DMS153 (cell line): ENCODE measurements around the gene TMEM63B.
"Not testable (repeated sequence)": the region's sequence is repeated elsewhere in the genome, so short reads cannot be mapped to it uniquely, and the experiment has no call there.

Experiments
- DNase-seq: peaks from one replicate; lab custom pipeline; 2025; lab: John Stamatoyannopoulos, UW

The TMEM63B gene

DNA sequence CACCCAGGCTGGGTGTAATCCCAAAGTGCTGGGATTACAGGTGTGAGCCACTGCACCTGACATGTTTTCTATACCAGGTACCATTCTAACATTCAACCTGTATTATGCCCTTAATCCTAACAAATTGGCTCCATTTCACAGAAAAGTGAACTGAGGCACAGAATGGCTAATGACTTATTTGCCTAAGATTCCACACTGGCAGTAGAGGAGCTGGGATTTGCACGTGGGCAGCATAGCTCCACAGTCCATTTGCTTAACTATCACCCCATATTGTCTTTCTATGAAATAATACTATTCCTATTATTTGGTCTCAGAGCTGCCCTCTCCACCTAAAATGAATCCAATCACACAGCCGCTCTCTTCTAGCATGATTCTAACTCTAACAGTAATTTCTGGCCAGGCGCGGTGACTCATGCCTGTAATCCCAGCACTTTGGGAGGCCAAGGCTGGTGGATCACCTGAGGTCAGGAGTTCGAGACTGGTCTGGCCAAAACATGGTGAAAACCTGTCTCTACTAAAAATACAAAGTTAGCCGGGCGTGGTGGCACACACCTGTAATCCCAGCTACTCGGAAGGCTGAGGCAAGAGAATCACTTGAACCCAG is 66.1 kb downstream of the TMEM63B start:
- DNase-seq = no peak

DNA sequence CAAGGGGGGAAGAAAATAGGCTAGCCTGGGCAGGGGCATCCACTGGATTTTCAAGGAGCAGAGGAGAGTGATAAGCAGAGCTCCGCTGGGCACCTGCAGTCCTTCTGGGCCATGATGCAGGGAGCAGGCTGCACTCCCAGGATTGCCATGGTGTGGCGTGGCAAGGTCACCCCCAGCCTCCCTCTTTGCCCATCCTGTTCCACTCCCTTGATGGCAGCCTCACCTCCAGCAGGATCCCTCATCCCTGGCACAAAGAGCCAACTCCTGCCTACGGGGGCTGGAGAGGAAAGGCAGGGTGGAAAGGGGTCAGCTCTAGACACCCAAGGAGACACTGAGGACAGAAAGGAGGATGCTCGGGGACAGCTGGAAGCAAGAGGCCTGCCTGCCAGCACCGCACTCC is 67.0 kb downstream of the TMEM63B start:
- DNase-seq = no peak

DNA sequence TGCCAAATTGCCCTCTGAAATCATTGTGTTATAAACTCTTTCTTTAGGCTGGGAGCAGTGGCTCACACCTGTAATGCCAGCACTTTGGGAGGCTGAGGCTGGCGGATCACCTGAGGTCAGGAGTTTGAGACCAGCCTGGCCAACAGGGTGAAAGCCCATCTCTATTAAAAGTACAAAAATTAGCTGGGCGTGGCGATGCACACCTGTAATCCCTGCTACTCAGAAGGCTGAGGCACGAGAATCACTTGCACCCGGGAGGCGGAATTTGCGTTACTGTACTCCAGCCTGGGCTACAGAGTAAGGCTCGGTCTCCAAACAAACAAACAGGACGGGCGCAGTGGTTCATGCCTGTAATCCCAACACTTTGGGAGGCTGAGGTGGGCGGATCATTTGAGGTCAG is 69.0 kb downstream of the TMEM63B start:
- DNase-seq = not testable (repeated sequence)

DNA sequence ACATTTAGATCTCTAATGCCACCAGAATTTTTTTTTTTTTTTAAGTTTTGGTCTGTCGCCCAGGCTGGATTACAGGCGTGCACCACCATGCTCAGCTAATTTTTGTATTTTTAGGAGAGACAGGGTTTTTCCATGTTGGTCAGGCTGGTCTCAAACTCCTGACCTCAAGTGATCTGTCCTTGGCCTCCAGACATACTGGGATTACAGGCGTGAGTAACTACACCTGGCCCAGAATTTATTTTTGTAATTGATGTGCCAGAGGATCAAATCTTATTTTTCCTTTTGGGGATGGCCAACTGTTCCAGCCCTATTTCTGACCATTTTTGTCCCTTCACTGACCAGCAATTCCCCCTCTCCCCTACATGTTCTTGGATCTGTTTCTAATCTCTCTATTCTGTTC is 71.3 kb downstream of the TMEM63B start:
- no peak for DNase-seq

DNA sequence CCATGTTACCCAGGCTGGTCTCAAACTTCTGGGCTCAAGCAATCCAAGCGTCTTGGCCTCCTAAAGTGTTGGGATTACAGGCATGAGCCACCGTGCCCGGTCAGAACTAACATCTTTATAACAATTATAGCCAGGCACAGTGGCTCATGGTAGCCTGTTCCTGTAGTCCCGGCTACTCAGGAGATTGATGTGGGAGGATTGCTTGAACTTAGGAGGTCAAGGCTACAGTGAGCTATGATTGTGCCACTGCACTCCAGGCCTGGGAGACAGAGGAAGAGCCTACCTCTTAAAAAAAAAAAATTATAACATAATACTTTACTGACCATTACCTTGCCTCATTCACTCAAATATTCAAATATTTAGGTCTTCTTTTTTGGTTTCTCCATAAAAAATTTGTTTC is 72.5 kb downstream of the TMEM63B start:
- no peak for DNase-seq

DNA sequence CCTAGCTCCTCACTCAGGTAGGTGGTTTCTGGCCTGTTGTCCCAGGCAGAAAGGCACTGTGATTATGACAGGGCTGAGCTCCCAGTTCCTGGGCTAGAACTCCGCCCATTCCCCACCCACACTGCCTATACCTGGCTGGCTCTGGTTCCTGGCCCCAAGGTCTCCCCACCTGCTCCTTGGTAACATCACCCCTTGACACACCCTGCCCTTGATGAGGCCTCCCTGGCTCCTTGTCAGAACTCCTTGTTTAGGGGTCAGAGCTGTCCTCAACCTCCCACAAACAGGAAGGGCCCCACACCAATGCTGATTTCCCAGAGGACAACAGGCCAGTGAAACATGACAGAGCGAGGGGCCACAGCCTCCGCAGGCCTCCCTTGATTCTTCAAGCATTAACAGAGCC is 73.8 kb downstream of the TMEM63B start:
- DNase-seq = no peak

DNA sequence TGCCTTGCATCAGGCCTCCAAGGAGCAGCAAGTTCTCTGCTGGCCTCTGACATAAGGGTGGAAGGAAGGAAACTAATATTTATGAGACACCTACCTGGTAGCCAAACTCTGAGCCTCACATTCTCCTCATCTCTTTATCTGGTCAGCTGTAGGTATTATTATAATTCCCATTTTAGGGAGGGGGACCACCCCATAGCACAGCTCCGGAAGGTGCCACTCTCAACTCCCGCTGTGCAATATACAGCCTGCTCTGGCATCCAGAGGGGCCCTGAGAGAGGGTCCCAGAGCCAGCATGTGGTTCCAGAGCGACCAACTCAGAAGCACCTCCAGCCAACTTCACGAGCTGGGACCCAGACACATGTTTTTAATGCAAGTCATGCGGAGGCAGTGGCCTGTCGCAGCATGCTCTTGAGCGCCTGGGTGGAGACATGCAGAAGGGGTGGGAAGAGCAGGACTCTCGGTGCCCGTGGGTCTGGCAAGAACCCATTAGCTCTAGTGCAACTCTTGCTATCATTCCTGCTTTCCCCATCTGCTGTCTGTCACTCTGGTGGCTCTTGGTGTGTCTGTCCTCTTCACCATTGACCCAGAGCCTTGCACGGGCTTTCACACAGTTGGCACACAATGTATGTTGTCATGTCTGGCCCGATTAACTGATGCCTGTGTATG is 74.4 kb downstream of the TMEM63B start:
- no peak for DNase-seq

DNA sequence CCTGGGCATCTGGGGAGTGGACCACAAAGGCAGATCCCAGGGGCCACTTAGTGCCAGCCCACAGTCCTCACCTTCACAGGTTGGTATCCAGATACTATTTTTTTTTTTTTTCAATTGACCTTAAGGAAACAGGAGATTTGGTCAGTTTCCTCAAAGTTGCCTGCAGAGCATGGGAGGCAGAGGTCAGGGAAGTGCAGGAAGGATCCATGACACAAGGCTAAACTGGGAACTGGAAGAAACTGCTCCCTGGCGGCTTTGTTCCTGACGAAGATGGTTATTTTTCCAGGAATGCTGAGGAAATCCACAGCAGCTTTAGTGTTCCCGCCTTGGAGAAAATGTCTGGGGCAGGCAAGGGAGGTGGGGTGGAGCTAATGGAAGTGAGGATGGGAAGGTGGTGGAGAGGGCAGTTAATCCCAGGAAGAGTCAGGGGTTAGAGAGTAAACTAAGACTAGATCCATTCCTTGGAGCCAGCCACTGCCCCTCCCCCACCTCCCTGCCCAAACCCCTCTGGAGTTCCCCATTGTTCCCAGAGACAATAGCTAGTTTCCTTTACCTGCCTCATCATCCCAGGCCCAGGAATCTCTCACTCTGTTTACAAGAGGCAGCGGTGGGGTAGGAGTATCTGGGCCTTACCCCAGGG is 75.1 kb downstream of the TMEM63B start:
- no peak for DNase-seq

DNA sequence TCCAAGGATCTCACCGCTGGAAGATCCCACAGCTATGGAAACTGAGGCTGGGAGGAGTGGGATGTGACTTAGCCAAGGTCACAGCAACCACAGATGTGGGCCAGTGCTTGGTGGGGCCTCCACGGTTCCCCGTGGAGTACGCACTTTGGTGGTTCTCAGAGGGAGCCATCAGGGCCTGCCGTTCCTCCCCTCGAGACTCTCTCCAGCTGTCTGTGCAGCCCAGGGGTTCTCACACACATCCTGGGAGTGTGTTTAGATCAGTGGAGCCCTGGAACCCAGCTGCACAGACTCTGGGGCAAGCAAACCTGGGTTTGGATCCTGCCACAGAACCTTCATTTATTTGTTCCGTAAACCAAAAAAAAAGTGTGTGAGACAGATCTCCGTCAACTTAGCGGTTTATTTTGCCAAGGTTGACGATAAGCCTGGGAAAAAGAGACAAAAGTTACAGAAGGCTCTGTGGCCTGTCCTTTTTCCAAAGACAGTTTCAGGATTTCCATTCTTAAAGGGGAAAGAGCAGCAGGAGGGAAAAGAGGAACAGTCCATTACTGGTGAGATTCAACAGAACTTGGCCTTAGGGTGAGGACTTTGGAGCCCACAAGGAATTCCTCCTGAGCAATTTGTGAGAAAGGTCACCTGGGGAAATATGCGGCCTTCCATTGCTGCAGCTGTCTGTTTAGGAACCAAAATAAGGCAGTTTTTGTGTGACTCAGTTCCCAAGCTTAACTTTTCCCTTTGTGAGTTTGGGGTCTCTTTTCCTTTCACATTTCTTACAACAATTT is 75.8 kb downstream of the TMEM63B start:
- no peak for DNase-seq

DNA sequence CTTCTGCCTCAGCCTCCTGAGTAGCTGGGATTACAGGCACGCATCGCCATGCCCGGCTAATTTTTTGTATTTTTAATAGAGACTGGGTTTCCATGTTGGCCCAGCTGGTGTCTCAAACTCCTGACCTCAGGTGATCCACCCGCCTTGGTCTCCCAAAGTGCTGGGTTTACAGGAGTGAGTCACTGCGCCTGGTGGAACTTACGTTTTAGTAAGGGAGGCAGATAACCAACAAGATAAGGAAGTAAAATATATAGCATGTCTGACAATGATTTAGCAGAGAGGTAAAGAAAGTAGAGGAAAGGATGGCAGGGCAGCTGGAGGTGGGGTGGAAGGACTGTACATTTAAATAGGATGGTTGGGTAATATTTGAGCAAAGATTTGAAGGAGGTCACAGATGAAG is 76.6 kb downstream of the TMEM63B start:
- DNase-seq = no peak
